ENCODE data around the gene LGALS12.
"Not testable (repeated sequence)": the region's sequence is repeated elsewhere in the genome, so short reads cannot be mapped to it uniquely, and the experiment has no call there.

The LGALS12 gene

GRCh38 chr11:63534895-63535461 is 29.1 kb downstream of the LGALS12 start:
- DNase-seq, result no peak

GRCh38 chr11:63535734-63536133 is 29.9 kb downstream of the LGALS12 start:
- no peak for DNase-seq

- DNase-seq, result no peak
Observed at GRCh38 chr11:63536669-63537292, 30.9 kb downstream of the LGALS12 start, which contains the start of gene PLAAT4. TSS of gene PLAAT4 (plus strand) at chr11:63536808. CDS start at chr11:63536869, 61 bp downstream.

GRCh38 chr11:63537293-63538101 is 31.6 kb downstream of the LGALS12 start:
- peak; percentile 53 for DNase-seq

- DNase-seq, result not testable (repeated sequence)
Observed at GRCh38 chr11:63542506-63542905, 36.6 kb downstream of the LGALS12 start.

- DNase-seq, result no peak
Observed at GRCh38 chr11:63543711-63544110, 37.8 kb downstream of the LGALS12 start.

- DNase-seq, result no peak
Observed at GRCh38 chr11:63547061-63547460, 41.2 kb downstream of the LGALS12 start.

GRCh38 chr11:63548178-63548577 is 42.3 kb downstream of the LGALS12 start:
- DNase-seq, result no peak

GRCh38 chr11:63549411-63549810 is 43.5 kb downstream of the LGALS12 start:
- DNase-seq, result no peak

- not testable (repeated sequence) for DNase-seq
Observed at GRCh38 chr11:63550156-63550700, 44.3 kb downstream of the LGALS12 start.

- no peak for DNase-seq
Observed at GRCh38 chr11:63551091-63551888, 45.4 kb downstream of the LGALS12 start.

GRCh38 chr11:63551889-63552266 is 46.0 kb downstream of the LGALS12 start:
- DNase-seq, result no peak

GRCh38 chr11:63552921-63553320 is 47.0 kb downstream of the LGALS12 start:
- no peak for DNase-seq

- no peak for DNase-seq
Observed at GRCh38 chr11:63553759-63554158, 47.9 kb downstream of the LGALS12 start.

- no peak for DNase-seq
Observed at GRCh38 chr11:63554877-63555223, 49.0 kb downstream of the LGALS12 start.

- no peak for DNase-seq
Observed at GRCh38 chr11:63556404-63557013, 50.6 kb downstream of the LGALS12 start.

GRCh38 chr11:63557570-63557969 is 51.7 kb downstream of the LGALS12 start:
- DNase-seq, result no peak

GRCh38 chr11:63558459-63559157 is 52.7 kb downstream of the LGALS12 start:
- DNase-seq, result no peak

- no peak for DNase-seq
Observed at GRCh38 chr11:63560506-63561180, 54.8 kb downstream of the LGALS12 start.

- DNase-seq, result no peak
Observed at GRCh38 chr11:63563201-63564055, 57.5 kb downstream of the LGALS12 start, which contains the start of gene PLAAT2. TSS of gene PLAAT2 (minus strand) at chr11:63563379. CDS start at chr11:63563324, 55 bp downstream.

All from DMS 273 treated with DMSO at 0.1 percent for 48 hours (cell line).